GM18519 (cell line): ENCODE data around the gene RBBP5.

Experiments
- ATAC-seq: cut with Tn5 transposase; IDR thresholded peaks from one replicate; pipeline ENCODE4 v1.9.1; 2021; ENCODE audit warnings: mild to moderate bottlenecking, moderate library complexity; ENCODE audit not compliant: unreplicated experiment, low FRiP score

The RBBP5 gene

DNA sequence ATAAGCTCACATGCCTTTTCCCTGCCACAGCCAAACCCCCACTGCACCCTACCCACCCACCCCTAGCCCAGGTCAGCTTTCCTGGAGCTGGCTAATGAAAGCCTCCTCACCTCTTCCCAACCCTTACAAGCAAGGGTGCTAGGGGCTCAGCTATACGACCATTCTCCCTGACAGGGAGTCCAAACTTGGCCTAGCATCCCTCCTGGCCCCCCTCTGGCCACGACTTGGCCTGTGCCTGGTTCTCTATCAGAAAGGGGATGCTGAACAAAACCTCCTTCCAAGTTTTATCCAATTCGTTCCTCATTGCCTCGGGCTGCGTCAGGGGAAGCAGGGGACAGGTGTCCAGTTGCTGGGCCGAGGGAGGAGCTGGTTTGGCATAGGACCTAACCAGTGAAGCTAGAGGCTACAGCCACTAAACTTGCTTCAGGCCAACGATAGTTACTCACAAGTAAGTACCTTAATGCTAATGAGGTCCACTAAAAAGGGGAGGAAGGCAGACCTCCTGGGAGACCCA is 46.1 kb downstream of the RBBP5 start:
- ATAC-seq: no peak

DNA sequence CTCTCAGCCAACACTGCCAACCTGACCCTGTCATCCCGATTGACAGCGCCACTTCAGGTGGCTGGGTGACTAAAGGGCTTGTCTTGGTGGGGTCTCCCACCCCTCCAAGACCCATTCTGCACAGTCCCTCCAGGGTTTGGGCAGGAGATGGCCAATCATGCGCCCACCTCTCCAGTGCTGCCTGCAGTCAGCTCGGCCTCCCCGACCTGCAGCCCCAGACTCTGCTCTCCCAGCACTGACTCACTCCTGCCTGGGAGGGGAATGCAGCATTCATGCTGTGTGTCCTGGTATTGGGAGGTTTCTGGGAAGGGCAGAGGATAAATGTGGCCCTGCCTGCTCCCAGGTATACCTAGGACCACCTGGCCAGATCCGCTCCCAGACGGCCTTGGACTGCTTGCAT is 47.3 kb downstream of the RBBP5 start:
- ATAC-seq: no peak

DNA sequence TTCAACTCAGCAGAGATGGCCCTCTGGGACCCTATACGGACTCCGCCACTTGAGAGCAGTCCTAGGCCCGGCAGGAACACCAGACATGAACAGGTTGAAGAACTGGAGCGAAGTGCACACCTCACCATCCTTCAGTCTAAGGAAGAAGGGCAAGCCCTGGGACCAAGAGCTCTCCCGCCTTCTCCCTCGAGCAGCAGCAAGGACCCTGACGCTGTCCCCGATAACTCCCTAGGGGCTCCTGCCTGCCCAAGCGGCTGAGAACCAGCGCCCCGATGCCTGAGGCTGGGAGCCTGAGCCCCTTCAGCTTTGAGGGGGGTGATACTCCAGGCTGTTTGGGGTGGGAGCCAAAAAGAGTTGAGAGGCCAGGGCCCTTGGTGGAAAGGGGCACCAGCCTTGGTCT is 47.7 kb downstream of the RBBP5 start:
- ATAC-seq: no peak

DNA sequence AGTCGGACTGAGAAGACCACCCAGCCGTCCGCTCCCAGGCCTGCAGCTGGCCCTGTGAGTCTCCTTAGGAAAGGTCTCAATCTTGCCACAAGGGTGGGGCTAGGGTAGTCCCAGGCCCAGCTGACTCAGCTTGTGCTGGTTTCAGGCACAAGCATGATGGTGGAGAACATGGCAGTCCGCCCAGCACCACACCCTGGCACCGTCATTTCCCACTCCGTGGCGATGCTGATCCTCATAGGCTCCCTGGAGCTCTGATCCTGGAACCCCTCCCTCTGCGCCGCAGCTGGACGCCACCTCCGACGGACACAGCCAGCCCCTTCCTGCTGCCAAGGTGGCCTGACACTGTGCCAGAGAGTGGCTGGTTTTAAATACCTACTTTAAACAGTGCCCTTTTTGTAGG is 48.3 kb downstream of the RBBP5 start:
- ATAC-seq: no peak

DNA sequence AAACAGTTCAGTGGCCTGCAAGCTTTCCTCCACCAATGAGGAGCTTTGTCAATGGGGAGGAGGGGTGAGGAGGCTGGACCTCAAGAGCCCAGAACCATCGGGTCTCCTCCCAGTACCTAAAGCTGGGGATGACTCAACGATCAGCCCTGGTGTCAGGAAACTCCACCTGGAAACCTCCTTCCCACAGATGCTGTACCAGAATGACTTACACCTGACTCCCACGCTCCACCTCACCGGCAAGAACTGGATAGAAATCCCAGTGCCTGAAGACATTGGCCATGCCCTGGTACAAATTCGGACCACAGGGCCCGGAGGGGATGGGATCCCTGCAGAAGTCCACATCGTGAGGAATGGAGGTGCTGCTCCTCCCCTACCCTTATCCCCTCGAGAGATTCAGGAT is 48.9 kb downstream of the RBBP5 start:
- no peak for ATAC-seq

DNA sequence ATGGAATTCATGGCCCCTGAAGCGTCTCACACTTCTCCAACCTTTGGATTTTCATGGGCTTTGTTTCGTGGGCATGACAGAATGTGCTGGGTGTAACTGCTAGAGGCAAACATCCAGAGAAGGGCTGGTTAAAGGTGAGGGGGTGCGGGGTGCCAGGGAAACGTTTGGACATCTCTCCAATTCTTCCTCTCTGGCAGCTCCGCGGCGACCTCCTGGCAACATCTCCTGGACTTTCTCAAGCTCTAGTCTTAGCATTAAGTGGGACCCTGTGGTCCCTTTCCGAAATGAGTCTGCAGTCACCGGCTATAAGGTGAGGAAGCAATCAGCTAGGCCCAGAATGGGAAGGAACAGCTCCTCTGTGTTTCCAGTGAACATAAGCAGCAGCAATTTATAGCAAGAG is 49.5 kb downstream of the RBBP5 start:
- no peak for ATAC-seq

DNA sequence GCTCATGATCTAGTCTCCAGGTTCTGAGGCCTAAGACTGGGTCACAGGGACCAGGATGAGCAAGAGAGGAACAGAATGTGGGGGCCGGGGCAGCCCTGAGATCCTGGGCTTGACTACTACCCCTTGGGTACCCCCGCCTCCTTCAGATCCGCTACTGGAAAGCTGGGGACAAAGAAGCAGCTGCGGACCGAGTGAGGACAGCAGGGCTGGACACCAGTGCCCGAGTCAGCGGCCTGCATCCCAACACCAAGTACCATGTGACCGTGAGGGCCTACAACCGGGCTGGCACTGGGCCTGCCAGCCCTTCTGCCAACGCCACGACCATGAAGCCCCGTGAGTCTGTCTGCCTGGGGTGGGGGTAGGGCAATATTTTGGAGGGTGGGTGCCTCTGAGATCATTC is 50.0 kb downstream of the RBBP5 start:
- ATAC-seq: no peak

DNA sequence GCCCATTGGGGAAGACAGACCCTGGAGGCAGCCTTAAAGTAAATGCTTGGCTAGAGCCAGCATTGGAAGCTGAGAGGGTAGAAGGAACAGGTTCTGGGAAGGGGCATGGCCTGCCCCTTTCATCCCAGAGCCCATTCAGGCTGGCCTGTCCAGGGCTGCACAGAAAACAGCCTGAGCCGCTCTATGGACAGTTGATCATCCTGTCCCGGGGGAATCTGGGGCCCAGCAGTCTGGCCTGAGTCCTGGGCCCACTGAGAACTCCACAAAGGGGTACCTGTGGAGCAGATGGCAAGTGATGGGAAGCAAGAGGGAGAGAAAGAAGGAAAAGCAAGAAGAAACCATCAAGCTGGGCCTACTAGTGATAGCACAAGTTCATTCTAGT is 50.8 kb downstream of the RBBP5 start:
- no peak for ATAC-seq

DNA sequence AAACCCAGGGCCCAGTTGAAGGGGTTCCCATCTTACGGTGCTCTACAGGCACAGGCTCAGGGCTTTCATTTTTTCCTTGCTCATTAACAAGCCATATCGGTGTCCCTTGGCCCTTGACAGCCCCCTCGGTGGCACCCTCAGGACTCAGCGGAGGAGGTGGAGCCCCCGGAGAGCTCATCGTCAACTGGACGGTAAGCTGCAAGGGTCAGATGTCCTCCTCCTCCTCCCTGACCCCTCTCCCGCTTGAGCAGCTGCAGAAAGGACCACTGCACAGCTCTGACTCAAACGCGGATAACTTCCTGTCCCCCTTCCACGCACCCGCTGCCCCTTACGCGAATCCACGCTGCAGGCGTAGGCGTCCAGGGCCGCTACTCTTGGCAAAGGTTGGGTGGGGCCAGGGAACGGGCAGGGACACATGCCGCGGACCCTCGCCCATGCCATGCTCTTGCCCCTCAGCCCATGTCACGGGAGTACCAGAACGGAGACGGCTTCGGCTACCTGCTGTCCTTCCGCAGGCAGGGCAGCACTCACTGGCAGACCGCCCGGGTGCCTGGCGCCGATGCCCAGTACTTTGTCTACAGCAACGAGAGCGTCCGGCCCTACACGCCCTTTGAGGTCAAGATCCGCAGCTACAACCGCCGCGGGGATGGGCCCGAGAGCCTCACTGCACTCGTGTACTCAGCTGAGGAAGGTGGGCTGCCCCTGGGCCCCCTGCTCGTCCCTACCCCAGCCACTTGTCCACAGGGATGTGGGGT is 52.2 kb downstream of the RBBP5 start:
- no peak for ATAC-seq

DNA sequence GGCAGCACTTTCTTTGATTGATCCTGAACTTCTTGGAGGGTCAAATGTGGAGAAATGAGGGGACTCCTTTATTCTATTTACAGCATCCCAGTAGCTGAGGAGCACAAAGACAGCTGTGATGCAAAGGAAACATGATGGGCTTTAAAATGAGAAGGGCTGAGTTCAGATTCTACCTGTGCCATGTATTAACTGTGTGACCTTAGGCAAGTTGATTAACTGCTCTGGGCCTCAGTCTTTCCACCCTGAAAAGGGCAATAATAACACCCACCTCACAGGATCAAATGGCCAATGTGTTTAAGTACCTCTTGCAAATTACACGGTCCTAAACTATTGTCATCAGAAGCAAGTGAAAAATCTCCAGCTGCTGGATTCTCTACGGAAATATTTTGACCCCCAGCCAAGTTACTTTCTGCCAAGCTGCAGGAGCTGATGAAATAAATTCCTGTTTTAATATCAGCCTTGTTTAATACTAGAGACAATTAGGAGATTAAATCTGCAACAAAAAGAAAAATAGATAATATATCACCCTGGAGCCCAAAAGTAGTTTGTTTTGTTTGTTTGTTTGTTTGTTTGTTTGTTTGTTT is 53.2 kb downstream of the RBBP5 start:
- no peak for ATAC-seq

DNA sequence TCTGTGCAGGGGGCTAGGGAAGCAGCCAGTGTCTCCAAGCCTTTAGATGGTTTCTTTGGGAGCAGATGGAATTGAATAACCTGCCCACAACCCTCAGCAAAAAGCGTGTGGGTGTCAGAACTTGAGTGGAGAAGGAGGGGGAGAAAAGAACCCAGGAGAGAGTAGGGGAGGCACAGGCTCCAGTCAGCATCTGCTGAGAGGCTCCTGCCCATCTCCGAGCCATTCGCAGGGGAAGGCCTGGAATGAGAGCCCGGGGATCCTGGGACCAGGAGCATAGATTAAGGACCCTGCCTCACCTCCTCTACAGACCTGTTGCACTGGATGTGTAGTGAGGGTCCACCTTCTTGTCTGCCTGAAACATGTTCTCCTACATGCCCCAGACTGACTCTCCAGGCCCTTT is 53.8 kb downstream of the RBBP5 start:
- ATAC-seq: no peak

DNA sequence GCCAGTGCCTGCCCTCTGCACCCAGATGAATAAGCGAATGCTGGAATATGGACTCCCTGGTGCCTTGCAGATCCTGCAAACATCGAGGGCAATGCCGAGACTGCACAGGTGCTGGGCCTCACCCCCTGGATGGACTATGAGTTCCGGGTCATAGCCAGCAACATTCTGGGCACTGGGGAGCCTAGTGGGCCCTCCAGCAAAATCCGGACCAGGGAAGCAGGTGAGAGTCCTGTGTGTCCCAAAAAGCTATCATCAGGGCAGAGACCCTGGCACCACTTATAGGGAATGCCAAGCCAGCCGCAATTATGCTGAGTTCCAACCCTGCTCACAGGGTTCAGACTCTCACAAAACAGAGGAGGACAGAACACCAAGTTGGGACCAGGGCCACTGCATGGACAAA is 54.7 kb downstream of the RBBP5 start:
- ATAC-seq: no peak

DNA sequence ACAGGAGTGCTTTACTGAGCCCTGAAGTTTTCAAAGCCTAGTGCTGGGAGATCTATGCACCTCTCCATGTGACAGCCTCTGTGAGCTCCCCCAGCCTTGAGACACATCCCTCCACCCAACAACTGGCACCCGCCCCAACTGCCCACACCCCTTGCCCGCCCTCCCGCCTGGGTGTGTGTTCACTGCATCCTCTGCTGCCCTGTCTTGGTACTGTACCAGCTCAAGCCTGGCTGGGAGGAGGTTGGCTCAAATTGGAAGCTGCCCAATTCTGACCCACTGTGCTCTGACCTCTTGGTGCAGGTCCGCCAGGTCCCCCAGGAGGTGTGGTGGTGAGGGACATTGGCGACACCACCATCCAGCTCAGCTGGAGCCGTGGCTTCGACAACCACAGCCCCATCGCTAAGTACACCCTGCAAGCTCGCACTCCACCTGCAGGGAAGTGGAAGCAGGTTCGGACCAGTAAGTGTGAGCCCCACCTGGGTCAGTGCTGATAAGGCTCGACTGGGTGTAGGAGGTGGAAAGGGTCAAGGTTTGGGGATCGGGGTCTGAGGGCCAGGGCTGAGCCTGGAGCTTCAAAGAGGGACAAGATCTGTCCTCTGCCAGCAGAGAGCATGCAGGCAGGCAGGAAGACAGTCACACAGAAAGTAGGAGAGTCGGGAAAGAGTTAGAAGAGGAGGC is 55.5 kb downstream of the RBBP5 start:
- ATAC-seq: no peak

DNA sequence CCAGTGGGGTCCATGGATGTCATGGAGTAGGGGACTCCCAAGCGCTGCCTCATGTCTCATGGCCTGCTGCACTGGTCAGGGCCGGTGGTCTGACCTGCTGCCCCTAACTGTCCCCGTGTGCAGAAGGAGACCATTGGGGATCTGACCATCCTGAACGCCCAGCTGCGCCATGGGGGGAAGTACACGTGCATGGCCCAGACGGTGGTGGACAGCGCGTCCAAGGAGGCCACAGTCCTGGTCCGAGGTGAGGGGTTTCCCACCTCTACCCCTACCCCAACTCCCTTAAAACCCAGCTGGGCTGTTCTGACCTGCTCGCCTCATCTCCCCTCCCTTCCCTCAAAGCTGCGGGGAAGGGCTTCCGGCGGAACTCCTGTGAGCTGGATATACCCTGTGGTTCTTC is 56.1 kb downstream of the RBBP5 start:
- ATAC-seq: no peak

DNA sequence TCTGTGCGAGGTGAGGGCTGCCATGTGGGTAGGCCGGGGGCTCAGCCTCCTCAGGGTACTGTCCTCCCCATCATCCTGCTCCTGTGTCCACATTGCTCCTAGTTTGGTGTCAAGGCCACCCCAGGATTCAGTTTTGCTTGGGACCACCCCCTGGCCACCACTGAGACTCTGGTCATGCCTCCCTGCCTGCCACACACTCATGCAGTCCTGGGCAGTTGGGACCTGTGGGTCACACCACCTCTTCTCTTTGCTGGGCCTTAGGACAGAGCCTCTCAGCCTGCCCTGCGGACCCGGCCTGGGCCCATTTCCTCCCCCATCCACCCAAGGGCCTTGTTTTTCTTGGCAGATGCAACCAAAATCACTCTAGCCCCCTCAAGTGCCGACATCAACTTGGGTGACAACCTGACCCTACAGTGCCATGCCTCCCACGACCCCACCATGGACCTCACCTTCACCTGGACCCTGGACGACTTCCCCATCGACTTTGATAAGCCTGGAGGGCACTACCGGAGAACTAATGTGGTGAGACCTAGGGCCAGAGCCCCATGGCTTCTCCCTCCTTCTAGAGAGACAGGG is 56.9 kb downstream of the RBBP5 start:
- ATAC-seq: no peak

DNA sequence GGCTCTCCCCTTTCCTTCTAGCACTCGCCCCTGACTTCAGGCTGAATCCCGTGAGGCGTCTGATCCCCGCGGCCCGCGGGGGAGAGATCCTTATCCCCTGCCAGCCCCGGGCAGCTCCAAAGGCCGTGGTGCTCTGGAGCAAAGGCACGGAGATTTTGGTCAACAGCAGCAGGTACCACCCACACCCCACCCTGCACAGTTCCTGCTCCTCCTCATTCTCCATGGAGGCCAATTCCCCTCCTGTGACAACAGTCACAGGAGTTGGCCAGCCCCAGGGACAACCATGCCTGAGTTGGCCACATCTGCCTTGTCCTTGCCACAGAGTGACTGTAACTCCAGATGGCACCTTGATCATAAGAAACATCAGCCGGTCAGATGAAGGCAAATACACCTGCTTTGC is 57.5 kb downstream of the RBBP5 start:
- ATAC-seq: no peak

DNA sequence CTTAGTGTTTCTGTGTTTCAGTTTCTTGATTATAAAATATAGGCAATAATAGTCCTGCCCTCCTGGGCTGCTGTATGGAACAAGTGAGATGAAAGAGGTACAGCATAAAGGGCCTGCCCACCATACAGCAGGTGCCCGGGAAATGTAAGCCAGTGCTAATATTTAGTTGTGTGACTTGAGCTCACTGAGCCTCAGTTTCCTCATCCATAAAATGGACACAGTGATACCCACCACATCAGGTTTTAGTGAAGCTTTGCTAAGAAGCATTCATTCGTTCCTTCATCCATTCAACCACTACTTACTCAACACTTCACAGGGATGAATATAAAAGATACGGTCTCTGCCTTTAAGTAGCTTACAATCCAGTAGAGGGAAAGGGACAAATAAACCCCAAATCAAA is 58.9 kb downstream of the RBBP5 start:
- ATAC-seq: no peak

DNA sequence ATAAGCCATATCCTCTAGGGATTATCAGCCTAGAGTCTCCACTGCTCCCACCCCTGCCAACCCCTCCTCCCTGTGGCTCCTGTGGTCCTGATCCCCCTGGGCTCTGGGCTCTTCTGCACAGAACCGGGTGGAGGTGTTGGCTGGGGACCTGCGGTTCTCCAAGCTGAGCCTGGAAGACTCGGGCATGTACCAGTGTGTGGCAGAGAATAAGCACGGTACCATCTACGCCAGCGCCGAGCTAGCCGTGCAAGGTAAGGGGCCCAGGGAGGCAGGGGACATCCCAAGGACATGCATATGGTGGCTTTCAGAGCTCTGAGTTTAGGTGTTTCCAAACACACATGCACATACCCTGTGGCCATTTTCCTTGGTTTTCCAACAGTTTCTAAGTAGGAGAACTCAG is 59.5 kb downstream of the RBBP5 start:
- no peak for ATAC-seq

DNA sequence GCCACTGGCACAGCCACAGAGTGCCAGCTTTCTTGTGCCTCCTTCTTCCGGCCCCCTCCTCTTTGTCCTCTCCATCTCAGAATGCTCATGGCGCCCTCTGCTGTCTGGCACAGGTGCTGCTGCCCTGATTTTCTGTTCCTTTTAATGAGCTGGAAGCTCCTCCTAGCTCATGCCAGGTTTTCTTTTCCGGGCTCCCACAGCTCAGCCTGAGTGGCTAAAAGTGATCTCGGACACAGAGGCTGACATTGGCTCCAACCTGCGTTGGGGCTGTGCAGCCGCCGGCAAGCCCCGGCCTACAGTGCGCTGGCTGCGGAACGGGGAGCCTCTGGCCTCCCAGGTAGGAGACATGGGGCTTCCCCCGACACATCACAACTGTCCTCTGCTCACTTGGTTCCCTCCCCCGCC is 60.1 kb downstream of the RBBP5 start:
- no peak for ATAC-seq

DNA sequence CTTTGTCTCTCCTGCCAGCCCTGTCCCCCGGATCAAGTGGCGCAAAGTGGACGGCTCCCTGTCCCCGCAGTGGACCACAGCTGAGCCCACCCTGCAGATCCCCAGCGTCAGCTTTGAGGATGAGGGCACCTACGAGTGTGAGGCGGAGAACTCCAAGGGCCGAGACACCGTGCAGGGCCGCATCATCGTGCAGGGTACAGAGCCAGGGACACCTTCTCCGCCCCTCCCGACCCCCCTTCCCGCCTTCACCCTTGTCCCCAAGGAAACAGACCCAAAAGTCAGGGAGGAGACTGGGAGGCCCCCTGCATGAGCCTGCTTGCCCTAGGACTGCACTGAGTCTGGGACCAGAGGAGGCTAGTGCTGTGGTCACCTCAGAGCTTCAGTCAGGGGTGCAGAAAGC is 60.6 kb downstream of the RBBP5 start:
- no peak for ATAC-seq

DNA sequence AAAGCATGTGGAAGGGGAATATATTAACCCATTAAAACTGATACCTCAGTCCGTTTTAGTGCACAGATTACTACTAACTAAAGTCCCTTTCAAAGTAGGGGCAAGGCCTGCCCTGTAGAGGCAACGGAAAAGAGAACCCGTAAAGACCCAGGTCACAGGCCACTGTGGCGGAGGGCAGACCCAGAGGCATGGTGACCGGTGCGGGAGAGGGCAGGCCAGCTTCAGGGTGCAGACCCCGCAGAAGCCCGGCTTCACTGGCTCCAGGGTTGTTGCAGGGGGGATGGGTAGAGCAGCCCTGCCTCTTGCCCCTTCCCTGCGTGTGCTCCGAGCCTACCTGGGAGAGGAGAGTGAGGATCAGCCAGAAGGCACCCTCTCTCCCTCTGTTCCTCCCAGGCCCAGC is 61.0 kb downstream of the RBBP5 start:
- no peak for ATAC-seq

DNA sequence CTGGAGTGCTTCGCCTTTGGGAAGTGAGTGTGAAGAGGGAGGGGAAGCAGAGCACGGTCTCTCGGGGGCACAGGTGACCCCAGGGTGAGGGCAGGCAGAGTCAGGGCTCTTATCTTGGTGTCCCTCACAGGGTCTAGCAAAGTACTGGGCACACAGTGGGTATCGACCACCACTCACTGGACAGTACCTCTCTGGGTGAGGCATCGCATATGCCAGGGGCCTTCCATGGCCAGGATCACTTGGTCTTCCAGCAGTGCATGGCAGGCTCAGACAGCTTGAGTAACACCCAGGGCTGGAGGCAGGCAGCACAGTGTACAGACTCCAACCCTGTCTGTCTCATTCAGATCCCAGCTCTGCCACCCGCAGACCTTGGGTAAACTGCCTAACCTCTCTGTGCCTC is 62.1 kb downstream of the RBBP5 start:
- no peak for ATAC-seq
